Measurements from ENCODE around the gene SVIL. TPM values are rescaled to one million over a fixed set of nuclear protein-coding genes. Genes with fewer than 3 reads are reported as not detected.

SVIL gene
- total RNA-seq = 62.6 and 79.6 TPM in 2 replicates

DNA sequence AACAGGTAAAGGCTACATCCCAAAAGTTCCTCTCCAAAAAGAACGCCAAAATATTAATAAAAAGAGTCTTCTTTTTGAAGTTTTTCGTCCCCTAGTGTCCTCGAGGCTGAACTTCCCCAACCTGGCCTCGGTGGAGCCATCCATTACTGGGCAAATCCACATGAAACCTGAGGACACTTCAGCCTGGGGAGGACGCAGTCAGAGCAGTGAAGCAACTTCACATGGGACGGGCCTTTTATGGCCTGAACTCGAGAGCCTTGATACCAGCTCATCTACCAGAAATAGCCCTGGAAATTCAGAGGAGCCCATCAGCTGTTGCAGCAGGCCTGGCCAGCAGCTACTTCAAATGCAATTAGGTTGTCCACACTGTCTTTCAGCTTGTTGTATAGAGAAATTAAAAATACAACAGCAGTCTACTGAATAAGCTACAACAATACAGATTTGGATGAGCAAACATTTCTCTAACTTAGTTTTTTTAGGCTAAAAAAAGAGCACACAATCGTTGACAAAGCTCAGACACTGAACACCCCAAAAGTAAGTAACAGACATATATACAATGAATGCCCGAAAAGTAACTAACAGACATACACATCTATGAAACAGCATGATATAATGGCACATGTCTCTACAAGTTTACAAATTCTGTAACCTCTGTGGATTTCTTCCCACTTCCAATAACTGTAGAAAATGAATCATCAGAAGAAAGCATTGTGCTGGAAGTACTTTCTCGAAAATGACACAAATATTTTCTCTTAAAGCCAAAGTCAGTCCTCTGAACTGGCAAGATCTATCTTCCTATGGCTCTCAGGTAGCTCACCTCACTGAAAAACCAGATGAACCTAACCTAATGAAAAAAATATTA lies at the start of gene SVIL:
Gene SVIL, minus strand, starts transcription at position 208 of the 862 bp plus-strand sequence. CDS start 79,913 bp downstream, outside the sequence.
- DNase-seq (ENCODE audit: low read depth in 2 of 2) = peak; percentile 42 to 62

- no peak for DNase-seq (ENCODE audit: low read depth in 2 of 2)
Observed at GRCh38 chr10:29681676-29682448, 47.1 kb upstream of the SVIL start.

DNA sequence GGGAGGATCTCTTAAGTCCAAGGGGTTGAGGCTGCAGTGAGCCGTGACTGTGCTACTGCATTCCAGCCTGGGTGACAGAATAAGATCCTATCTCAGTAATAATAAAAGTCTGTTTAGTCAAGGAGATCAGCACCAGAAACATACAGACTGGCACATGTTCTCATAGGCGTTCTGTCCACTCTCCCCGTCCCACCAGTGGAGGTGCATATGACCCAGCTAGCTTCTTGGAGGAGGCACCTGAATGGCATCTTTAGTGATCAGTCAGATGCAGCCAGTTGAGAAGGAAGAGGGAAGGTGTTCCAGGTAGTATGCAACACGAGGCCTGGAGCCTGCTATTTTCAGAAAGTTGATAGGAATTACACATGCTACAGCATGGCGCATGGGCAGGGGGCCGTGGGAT lies 45.3 kb upstream of the SVIL start:
- DNase-seq (ENCODE audit: low read depth in 2 of 2) = no peak

DNA sequence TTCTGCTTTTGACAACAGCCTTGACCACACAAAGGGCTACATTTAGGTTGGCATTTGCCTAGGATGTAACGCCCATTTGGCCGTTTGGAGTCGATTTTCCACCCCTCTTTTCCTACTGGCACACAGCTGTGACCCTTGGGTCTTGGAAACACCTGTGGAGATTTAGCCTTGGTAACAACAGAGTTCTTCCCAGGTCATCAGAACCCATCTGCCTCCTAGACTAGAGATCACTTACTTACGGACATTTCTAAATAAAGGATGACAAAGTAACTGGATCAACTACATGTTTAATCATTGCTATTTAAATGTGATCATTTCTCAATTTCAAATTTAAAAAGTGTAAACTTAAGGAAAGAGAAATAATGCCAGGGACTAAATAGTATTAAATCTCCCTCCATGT lies 42.0 kb upstream of the SVIL start:
- DNase-seq (ENCODE audit: low read depth in 2 of 2) = no peak

- no peak for DNase-seq (ENCODE audit: low read depth in 2 of 2)
Observed at GRCh38 chr10:29675984-29676383, 41.2 kb upstream of the SVIL start.

GRCh38 chr10:29671968-29672367 lies 37.2 kb upstream of the SVIL start:
- DNase-seq (ENCODE audit: low read depth in 2 of 2) = no peak

- no peak for DNase-seq (ENCODE audit: low read depth in 2 of 2)
Observed at GRCh38 chr10:29671228-29671780, 36.5 kb upstream of the SVIL start.

- no peak for DNase-seq (ENCODE audit: low read depth in 2 of 2)
Observed at GRCh38 chr10:29670761-29671160, 36.0 kb upstream of the SVIL start.

GRCh38 chr10:29669149-29669548 lies 34.4 kb upstream of the SVIL start:
- DNase-seq (ENCODE audit: low read depth in 2 of 2) = peak; percentile 41 to 87

DNA sequence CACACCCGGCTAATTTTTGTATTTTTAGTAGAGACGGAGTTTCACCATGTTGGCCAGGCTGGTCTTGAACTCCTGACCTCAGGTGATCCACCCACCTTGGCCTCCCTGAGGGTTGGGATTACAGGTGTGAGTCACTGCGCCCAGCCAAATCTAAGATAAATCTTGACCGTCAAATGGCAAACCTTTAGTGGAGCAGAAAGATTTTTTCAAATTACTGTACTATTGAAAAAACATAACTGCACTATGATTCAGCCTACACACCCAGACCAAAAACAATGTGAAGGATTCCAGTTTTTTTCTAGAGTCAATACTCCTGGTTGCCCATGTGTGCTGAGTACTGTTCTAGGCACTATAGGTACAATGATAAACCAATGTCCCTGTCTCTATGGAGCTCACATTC lies 33.9 kb upstream of the SVIL start:
- DNase-seq (ENCODE audit: low read depth in 2 of 2) = peak in 1 of 2 donors; percentile 61

DNA sequence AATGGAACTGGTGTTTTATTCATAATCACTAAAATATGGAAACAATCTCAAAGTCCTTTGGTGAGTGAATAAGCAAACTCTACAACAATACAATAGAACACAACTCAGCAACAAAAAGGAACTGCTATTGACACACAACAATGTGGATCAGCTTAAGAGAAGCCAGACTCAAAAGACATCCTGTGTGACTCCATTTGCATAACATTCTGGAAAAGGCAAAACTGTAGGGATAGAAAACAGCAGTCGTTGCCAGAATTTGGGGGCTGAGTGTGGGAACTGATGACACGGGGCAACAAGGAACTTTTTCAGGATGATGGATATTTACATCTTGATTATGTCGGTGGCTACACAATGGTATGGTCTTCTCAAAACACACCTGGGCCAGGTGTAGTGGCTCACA lies 32.4 kb upstream of the SVIL start:
- DNase-seq (ENCODE audit: low read depth in 2 of 2) = no peak

GRCh38 chr10:29666201-29666600 lies 31.4 kb upstream of the SVIL start:
- no peak for DNase-seq (ENCODE audit: low read depth in 2 of 2)

DNA sequence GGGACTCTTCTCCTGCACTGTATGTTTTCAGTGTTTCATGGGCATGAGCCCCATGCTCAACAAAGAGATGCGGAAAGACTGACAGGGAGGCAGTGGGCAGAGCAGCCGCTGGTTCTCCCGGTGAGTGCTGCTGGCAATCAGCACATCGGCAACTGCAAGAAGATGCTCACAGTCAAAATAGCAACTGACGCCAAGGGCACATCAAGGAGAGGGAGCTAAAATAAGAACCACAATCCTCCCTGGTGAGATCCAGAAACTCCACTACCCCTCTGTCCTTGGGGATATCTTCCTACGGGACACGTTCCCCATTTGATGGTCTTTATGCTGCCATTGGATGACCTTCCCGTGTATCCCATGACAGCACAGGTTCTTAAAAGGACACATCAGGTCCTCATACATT lies 28.9 kb upstream of the SVIL start:
- no peak for DNase-seq (ENCODE audit: low read depth in 2 of 2)

- peak in 1 of 2 donors; percentile 98 for DNase-seq (ENCODE audit: low read depth in 2 of 2)
Observed at GRCh38 chr10:29658984-29659965, 24.5 kb upstream of the SVIL start.

- no peak for DNase-seq (ENCODE audit: low read depth in 2 of 2)
Observed at GRCh38 chr10:29657719-29658274, 23.0 kb upstream of the SVIL start.

DNA sequence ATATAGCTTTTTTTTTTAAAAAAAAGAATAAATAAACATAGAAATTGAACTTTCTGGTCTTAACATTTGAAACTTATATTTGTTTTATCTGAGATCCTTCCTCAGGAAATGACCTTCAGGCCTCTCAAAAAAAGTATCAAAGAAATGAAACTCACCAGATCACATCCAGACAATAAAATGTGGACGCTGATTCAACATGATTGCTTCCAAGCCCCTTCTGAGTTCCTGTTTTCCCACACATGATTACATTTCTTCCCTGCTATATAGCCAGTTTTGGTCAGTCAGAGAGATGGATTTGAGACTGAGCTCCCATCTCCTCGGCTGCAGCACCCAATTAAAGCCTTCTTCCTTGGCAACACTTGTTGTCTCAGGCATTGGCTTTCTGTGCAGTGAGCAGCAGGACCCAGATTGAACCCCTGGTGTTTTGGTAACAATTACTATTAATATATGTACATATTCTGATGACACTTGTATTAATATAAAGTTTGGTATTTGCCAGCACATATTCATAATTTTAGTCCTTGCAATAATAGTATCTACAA lies 21.8 kb upstream of the SVIL start:
- peak in 1 of 2 donors; percentile 88 for DNase-seq (ENCODE audit: low read depth in 2 of 2)

DNA sequence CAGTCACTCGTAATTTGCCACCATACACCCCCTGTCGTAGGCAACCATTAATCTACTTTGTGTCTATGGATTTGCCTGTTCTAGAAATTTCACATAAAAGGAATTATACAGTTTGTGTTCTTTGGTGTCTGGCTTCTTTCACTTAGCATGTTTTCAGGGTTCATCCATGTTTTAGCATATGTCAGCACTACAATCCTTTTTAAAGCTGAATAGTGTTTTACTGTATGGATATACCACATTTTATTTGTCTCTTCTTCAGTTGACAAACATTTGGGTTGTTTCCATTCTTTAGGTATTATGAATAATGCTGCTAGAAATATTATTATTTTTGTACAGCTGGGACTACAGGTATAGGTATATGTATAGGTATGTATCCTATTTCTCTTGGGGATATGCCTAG lies 17.4 kb upstream of the SVIL start:
- no peak for DNase-seq (ENCODE audit: low read depth in 2 of 2)

- no peak for DNase-seq (ENCODE audit: low read depth in 2 of 2)
Observed at GRCh38 chr10:29651767-29652166, 17.0 kb upstream of the SVIL start.

DNA sequence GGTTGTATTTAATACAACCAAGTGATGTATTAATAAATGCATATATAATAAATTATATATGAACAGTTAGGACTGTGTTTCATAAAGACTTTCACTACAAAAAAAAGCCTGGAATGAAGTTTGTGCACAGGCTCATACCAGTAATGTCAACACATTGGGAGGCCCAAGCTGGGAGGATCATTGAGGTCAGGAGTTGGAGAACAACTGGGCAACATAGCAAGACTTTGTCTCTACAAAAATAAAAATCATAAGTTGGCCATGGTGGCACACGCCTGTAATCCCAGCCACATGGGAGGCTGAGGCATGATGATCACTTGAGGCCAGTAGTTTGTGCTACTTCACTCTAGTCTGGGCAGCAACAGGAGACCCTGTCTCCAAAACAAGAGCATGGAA lies 15.8 kb upstream of the SVIL start:
- DNase-seq (ENCODE audit: low read depth in 2 of 2) = no peak
